Measurements from ENCODE around the gene GAB3.

DNA sequence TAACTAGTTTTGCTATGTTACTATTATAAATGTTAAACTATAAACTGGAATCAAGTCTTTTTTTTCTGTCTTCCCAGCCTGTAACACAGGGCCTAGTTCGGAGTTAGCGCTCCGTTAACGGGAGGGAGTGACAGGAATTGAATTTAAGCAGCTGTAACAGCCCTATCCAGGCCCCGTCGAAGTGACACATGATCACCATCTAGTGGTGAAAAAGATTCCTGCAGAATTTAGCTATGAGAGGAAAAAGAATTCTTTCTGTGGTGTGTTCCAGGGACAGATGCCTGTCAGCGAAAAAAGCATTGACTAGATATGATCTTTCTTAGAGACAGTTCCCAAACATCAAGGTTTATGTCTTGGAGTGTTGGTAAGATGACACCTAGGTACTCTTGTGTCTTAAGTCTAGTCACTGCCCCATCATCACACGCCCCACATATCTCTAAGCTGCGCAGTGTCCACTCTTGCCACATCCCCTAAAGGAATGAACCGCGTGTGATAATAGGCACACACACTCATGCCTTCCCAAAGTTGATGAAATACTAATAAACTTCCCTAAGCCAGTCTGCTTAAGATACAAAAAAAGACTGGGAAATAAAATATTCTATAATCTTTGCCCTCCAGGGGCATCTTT lies 2.1 kb downstream of the GAB3 start:
- TF ChIP-seq, protein P1, sequence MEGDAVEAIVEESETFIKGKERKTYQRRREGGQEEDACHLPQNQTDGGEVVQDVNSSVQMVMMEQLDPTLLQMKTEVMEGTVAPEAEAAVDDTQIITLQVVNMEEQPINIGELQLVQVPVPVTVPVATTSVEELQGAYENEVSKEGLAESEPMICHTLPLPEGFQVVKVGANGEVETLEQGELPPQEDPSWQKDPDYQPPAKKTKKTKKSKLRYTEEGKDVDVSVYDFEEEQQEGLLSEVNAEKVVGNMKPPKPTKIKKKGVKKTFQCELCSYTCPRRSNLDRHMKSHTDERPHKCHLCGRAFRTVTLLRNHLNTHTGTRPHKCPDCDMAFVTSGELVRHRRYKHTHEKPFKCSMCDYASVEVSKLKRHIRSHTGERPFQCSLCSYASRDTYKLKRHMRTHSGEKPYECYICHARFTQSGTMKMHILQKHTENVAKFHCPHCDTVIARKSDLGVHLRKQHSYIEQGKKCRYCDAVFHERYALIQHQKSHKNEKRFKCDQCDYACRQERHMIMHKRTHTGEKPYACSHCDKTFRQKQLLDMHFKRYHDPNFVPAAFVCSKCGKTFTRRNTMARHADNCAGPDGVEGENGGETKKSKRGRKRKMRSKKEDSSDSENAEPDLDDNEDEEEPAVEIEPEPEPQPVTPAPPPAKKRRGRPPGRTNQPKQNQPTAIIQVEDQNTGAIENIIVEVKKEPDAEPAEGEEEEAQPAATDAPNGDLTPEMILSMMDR (conservative IDR thresholded peaks at IDR 0.05), result peak; percentile 79
- TF ChIP-seq EZH2 (IDR thresholded peaks at IDR 0.05; ENCODE audit: low read depth), result no peak

All from PC-9 (cell line).